HUES48 (cell line): ENCODE results near the gene CXCR5.

ENCODE experiments used
- H3K27ac ChIP-seq: one replicate; pipeline ENCODE4 v1.7.0; 2013; ENCODE audit warnings: low read depth, low read length, inconsistent platforms
- H3K27me3 ChIP-seq: 2 replicates; pipeline ENCODE4 v1.6.1; 2013; ENCODE audit warnings: mild to moderate bottlenecking, low read length; ENCODE audit not compliant: control insufficient read depth, insufficient read depth
- H3K36me3 ChIP-seq: 2 replicates; pipeline ENCODE4 v1.6.1; 2013; ENCODE audit warnings: low read length; ENCODE audit not compliant: control insufficient read depth, insufficient read depth
- H3K4me1 ChIP-seq: 2 replicates; pipeline ENCODE4 v1.6.1; 2013; ENCODE audit warnings: mild to moderate bottlenecking, low read length; ENCODE audit not compliant: control insufficient read depth, insufficient read depth
- H3K4me3 ChIP-seq: 2 replicates; pipeline ENCODE4 v1.5.1; 2013; ENCODE audit warnings: mild to moderate bottlenecking, low read depth, low read length
- H3K9ac ChIP-seq: 2 replicates; pipeline ENCODE4 v1.6.1; 2013; ENCODE audit warnings: mild to moderate bottlenecking, low read depth, low read length, moderate library complexity
- H3K9me3 ChIP-seq: 2 replicates; pipeline ENCODE4 v1.6.1; 2013; ENCODE audit warnings: low read length; ENCODE audit not compliant: control insufficient read depth, insufficient read depth

Gene CXCR5

GRCh38 chr11:118877487-118878162, 6.1 kb upstream of the CXCR5 start:
- Histone ChIP-seq H3K27ac (no peak overlapping the region), H3K9ac (no peak overlapping the region)

GRCh38 chr11:118878163-118878563, 5.5 kb upstream of the CXCR5 start:
- no peak overlapping the region for H3K27ac ChIP-seq
- no peaks in the 10 kb centered on the region for H3K9me3 ChIP-seq
- no peak overlapping the region for H3K9ac ChIP-seq
- no peak overlapping the region for H3K4me3 ChIP-seq
- no peaks in the 10 kb centered on the region for H3K36me3 ChIP-seq
- H3K27me3 ChIP-seq = no peaks in the 10 kb centered on the region
- no peaks in the 10 kb centered on the region for H3K4me1 ChIP-seq

More at GRCh38 chr11:118877487-118878162, 6.1 kb upstream of the CXCR5 start:
- Histone ChIP-seq H3K9me3 (no peaks in the 10 kb centered on the region), H3K27me3 (no peaks in the 10 kb centered on the region), H3K36me3 (no peaks in the 10 kb centered on the region), H3K4me3 (no peak overlapping the region), H3K4me1 (no peaks in the 10 kb centered on the region)

- no peak overlapping the region for H3K9ac ChIP-seq
- H3K4me1 ChIP-seq = no peaks in the 10 kb centered on the region
- no peak overlapping the region for H3K27ac ChIP-seq
- no peak overlapping the region for H3K4me3 ChIP-seq
- H3K27me3 ChIP-seq = no peaks in the 10 kb centered on the region
- H3K9me3 ChIP-seq = no peaks in the 10 kb centered on the region
- H3K36me3 ChIP-seq = no peaks in the 10 kb centered on the region
Observed at GRCh38 chr11:118881228-118881627, 2.5 kb upstream of the CXCR5 start.

- no peak overlapping the region for H3K4me3 ChIP-seq
Observed at GRCh38 chr11:118882491-118882890, 1.2 kb upstream of the CXCR5 start.

GRCh38 chr11:118883004-118883367, 706 bp upstream of the CXCR5 start:
- H3K36me3 ChIP-seq = no peaks in the 10 kb centered on the region
- H3K4me3 ChIP-seq = no peak overlapping the region
- no peaks in the 10 kb centered on the region for H3K27me3 ChIP-seq
- no peak overlapping the region for H3K27ac ChIP-seq
- H3K9ac ChIP-seq = no peak overlapping the region
- no peaks in the 10 kb centered on the region for H3K9me3 ChIP-seq
- H3K4me1 ChIP-seq = peaks cover 8% of the 10 kb centered on the region

More at GRCh38 chr11:118882491-118882890, 1.2 kb upstream of the CXCR5 start:
- H3K4me1 ChIP-seq = peaks cover 3% of the 10 kb centered on the region
- H3K27me3 ChIP-seq = no peaks in the 10 kb centered on the region
- H3K27ac ChIP-seq = no peak overlapping the region
- H3K9ac ChIP-seq = no peak overlapping the region
- H3K9me3 ChIP-seq = no peaks in the 10 kb centered on the region
- no peaks in the 10 kb centered on the region for H3K36me3 ChIP-seq

GRCh38 chr11:118884875-118885274, 1.2 kb downstream of the CXCR5 start:
- Histone ChIP-seq H3K4me1 (peaks cover 15% of the 10 kb centered on the region), H3K9me3 (no peaks in the 10 kb centered on the region), H3K27ac (no peak overlapping the region), H3K36me3 (no peaks in the 10 kb centered on the region), H3K27me3 (no peaks in the 10 kb centered on the region), H3K4me3 (no peak overlapping the region), H3K9ac (no peak overlapping the region)

- H3K4me1 ChIP-seq = peaks cover 15% of the 10 kb centered on the region
- H3K36me3 ChIP-seq = no peaks in the 10 kb centered on the region
- no peaks in the 10 kb centered on the region for H3K27me3 ChIP-seq
- no peak overlapping the region for H3K27ac ChIP-seq
- H3K9ac ChIP-seq = no peak overlapping the region
- no peak overlapping the region for H3K4me3 ChIP-seq
- no peaks in the 10 kb centered on the region for H3K9me3 ChIP-seq
Observed at GRCh38 chr11:118885319-118885718, 1.6 kb downstream of the CXCR5 start.

- no peak overlapping the region for H3K27ac ChIP-seq
- H3K4me3 ChIP-seq = no peak overlapping the region
- H3K9ac ChIP-seq = no peak overlapping the region
- H3K36me3 ChIP-seq = no peaks in the 10 kb centered on the region
- H3K4me1 ChIP-seq = peaks cover 15% of the 10 kb centered on the region
- no peaks in the 10 kb centered on the region for H3K9me3 ChIP-seq
- H3K27me3 ChIP-seq = no peaks in the 10 kb centered on the region
Observed at GRCh38 chr11:118885831-118886565, 2.3 kb downstream of the CXCR5 start.

GRCh38 chr11:118886681-118887111, 3.0 kb downstream of the CXCR5 start:
- no peaks in the 10 kb centered on the region for H3K9me3 ChIP-seq
- H3K4me1 ChIP-seq = peaks cover 15% of the 10 kb centered on the region
- no peaks in the 10 kb centered on the region for H3K27me3 ChIP-seq
- H3K4me3 ChIP-seq = no peak overlapping the region
- H3K36me3 ChIP-seq = no peaks in the 10 kb centered on the region
- H3K27ac ChIP-seq = no peak overlapping the region
- H3K9ac ChIP-seq = no peak overlapping the region

- H3K27me3 ChIP-seq = no peaks in the 10 kb centered on the region
- no peaks in the 10 kb centered on the region for H3K36me3 ChIP-seq
- H3K4me3 ChIP-seq = no peak overlapping the region
- no peaks in the 10 kb centered on the region for H3K9me3 ChIP-seq
- H3K9ac ChIP-seq = no peak overlapping the region
- peak overlapping the region; percentile 68 for H3K27ac ChIP-seq
- H3K4me1 ChIP-seq = peaks cover 15% of the 10 kb centered on the region
Observed at GRCh38 chr11:118887206-118887605, 3.5 kb downstream of the CXCR5 start.

- H3K36me3 ChIP-seq = no peaks in the 10 kb centered on the region
- H3K27ac ChIP-seq = peak overlapping the region; percentile 63
- peaks cover 15% of the 10 kb centered on the region for H3K4me1 ChIP-seq
- H3K4me3 ChIP-seq = no peak overlapping the region
- H3K9ac ChIP-seq = no peak overlapping the region
- H3K27me3 ChIP-seq = no peaks in the 10 kb centered on the region
- H3K9me3 ChIP-seq = no peaks in the 10 kb centered on the region
Observed at GRCh38 chr11:118888398-118888797, 4.7 kb downstream of the CXCR5 start.
